GM18505 (cell line): ENCODE results near the gene TBC1D23.
"Not testable (repeated sequence)": the region's sequence is repeated elsewhere in the genome, so short reads cannot be mapped to it uniquely, and the experiment has no call there.

Experiments used
- ATAC-seq: cut with Tn5 transposase; IDR thresholded peaks from one replicate; pipeline ENCODE4 v1.9.1; 2021; ENCODE audit not compliant: unreplicated experiment
- POLR2A ChIP-seq: IDR thresholded peaks from 4 replicates; pipeline ENCODE4 v1.6.1; 2011; ENCODE audit warnings: borderline replicate concordance; ENCODE audit not compliant: insufficient read depth, insufficient read length; ENCODE audit errors: extremely low read depth

The TBC1D23 gene

DNA sequence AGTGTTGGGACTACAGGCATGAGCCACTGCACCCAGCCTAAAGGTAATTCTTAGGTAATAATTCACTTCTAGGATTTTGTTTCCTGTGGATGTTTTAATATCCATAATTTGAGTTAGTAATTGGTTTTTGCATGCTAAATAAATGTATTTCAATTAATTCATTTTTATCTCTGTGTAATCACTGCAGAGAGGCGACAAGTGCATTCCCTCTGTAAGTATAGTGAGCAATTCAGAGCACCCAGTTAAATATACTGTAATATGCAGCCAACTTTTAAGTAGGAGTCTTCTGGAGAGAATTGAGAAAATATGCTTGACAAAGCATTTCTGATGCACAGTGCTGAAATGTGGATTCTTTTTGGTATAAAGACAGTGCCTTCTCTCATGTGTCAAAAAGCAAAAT is 5.7 kb downstream of the TBC1D23 start:
- no peak for TF ChIP-seq POLR2A
- no peak for ATAC-seq

DNA sequence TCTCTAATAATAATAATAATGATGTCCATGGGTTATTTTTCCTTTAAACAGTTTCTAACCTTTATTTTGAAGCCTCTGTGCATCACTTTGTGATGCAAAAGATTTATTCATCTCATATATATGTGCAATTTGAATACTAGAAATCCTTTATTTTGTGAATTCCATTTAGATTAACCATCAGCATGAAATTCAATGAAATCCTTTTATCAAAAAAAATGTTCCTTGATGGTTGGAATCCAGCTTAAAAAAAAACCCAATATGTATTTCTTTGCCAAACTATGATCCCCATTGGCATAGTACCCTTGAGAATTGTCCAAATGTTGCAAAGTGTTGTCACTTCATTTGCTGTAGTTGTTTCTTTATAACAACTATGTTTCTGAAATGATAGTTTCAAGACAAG is 7.4 kb downstream of the TBC1D23 start:
- no peak for TF ChIP-seq POLR2A
- ATAC-seq, result no peak

DNA sequence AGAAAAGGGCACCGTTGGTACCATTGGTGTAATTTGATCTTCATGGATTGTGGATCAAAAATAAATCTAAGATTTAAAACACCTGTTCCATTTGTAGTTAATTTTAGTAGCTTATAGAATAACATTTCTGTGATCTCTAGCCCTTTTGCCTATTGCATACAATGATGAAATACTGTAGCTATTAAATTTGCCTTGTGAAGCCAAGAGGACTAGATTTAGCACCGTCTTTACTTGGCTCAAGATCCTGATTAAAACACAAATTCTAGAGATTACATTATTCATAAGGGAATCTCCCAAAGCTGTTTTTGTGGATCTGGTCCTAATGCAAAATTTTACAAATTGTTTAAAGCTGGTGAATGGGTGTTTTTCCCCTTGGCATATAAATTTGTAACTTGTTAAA is 8.2 kb downstream of the TBC1D23 start:
- TF ChIP-seq POLR2A, result no peak

DNA sequence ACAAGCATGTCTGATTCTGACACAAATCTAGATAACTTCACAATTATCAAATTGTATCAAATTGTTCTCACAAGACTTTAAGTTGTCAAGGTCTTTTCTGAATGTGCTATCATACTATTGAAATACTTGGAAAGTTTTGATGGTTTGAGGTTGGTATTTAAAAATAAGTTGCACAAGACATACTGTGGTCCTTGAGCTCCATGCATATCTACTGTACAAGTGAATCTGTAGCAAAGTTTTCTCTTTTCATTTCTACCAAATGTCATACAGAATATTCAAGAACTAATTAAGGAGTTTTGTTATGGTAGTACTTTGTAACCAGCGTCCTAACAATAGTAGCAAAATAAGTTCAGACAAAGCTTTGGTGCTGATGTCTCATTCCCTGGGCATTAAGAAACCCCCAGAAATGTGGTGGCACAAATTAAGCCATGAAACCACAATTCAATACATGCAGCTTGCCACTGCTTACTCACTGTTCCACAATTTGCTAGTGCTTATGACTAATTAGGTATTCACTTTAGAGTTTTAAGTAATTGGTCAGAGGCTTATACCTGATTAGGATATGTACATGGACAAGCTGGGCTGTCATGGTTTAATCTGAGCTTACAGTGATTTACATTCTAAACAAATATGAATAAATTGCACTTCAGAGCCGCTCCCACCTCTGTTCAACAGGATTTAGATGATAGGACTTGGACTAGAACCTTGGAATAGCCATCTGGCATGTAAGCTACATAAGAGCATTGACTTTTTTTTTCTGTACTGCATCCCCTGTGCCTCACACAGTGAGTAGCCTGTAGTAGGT is 8.8 kb downstream of the TBC1D23 start:
- no peak for TF ChIP-seq POLR2A
- ATAC-seq, result no peak

More for the DNA sequence above, 8.2 kb downstream of the TBC1D23 start:
- no peak for ATAC-seq

DNA sequence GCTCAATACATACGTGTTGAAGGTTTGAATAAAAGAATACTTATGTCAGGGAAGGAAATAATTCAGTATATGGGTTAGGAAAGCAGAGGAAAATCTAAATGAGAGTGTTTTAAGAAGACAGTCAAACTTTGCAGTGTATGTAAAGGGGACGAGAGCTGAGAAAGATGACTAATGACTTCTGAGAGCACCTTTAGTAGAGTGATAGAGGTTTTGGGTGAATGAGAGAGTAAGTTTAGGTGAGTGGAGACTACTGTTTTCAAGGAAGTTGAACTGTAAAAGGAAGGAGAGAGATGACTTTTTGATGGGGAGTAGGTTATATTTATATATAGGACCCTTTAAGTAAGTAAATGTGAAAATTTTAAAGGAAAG is 9.4 kb downstream of the TBC1D23 start:
- no peak for TF ChIP-seq POLR2A
- no peak for ATAC-seq

DNA sequence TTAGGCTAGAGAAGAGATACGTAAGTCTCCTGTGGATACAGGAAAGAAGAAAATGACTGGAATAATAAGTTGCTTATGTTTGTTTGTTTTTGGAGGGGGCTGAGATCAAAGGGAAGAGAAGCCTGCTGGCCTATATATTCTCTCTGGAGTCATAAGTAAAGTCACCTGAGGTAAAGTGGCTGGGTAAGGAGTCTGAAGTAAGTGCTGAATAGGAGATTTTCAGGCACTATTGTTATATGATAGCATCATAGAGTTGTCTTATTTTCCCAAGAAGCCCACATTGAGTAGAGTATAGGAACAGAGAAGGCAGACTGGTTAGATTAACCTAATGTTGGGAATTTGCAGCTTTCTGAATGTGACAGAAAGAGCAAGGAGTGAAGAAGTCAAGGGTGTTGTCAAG is 10.7 kb downstream of the TBC1D23 start:
- ATAC-seq, result no peak
- no peak for TF ChIP-seq POLR2A

DNA sequence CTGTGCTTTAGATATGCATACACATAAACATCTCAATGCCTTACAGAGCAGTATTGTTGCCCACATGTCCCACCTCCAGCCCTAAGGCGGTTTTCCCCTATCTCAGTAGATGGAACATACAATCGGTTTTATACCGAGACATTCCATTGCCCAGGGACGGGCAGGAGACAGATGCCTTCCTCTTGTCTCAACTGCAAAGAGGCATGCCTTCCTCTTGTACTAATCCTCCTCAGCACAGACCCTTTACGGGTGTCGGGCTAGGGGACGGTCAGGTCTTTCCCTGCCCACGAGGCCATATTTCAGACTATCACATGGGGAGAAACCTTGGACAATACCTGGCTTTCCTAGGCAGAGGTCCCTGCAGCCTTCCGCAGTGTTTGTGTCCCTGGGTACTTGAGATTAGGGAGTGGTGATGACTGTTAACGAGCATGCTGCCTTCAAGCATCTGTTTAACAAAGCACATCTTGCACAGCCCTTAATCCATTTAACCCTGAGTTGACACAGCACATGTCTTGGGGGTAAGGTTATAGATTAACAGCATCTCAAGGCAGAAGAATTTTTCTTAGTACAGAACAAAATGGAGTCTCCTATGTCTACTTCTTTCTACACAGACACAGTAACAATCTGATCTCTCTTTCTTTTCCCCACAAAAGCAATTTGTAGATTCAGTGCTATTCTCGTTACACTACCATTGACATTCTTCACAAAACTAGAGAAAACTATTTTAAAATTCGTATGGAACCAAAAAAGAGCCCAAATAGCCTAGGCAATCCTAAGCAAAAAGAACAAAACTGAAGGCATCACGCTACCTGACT is 12.2 kb downstream of the TBC1D23 start:
- ATAC-seq, result not testable (repeated sequence)

DNA sequence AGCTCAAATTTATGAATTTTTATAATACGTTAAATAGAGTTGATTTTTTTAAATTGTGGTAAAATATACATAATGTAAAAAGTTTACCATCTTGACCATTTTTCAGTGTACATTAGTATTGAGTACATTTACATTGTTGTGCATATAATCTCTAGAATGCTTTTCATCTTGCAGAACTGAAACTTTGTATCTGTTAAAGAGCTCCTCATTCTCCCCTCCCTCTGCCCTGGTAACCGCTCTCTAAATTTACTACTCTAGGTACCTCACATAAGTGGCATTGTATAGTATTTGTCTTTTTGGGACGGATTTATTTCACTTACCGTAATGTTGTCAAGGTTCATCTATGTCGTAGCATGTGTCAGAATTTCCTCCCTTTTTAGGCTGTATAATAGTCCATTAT is 13.6 kb downstream of the TBC1D23 start:
- no peak for ATAC-seq
- no peak for TF ChIP-seq POLR2A

DNA sequence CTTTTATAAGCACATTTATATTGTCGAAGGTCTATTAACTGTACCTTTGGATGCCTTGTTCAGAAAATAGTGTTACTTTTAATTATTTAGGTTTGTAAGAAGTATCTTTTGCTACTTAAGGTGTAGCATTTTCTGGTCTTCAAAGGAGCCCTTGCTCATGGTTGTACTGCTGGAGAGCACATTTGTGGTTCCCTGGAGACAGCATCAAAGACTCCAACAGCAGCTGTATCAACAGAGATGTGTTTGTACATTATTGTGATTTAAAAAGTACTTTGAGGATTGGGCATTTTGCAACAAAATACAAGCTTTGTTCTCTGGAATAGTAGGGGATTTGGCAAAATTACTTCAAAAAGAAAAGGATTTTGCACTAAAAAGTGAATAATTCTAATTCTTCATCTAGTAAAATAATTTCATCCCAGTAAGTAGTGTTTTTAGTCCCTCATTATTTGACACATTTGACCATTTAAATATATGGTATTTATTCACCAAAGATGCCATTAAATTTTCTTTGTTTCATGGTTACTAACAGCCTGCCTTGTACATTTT is 16.5 kb downstream of the TBC1D23 start:
- ATAC-seq, result no peak
- no peak for TF ChIP-seq POLR2A

DNA sequence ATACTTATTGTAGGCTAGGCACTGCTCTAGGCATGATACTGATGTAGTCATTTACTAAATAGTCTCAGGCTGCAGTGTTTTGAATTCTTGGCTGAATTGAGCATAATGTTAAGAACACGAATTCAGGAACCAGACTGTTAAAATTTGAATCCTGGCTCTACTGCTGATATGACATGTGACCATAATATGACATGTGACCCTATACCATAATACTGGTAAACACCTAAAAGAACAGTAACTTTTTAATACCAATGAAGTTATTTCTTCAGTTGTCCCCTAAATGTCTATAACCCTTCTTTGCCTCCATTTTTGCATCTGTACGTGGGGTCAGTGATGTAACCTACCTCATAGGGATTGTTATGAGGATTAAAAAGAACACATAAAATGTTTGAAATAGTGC is 18.1 kb downstream of the TBC1D23 start:
- ATAC-seq, result no peak
- no peak for TF ChIP-seq POLR2A

DNA sequence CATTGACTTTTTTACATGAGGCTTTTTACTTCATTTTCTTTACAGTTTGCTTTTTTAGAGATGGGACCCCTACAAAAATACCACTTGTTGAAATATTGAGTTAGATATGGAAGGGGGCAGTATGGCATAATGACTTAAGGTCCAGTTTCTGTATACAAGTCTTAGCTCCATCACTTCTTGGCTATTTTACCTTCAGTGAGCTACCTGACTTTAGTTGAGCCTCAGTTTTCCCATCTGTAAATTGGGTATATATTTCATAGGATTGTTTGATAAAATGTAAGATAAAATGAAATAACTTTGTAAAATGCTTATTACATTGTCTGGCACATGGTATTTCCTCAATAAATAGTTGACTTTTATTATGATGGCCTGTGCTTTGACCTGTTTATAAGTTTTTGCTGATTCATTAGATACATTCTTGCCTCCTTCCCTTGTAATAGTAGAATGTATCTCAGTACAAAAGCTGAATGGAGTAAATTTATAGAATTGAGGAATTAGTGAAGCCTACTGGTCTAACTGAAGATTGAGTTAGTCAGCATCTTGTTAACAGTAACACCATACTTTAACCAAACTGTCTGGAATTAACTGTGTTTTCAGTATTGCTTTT is 27.6 kb downstream of the TBC1D23 start:
- ATAC-seq, result no peak
- no peak for TF ChIP-seq POLR2A

DNA sequence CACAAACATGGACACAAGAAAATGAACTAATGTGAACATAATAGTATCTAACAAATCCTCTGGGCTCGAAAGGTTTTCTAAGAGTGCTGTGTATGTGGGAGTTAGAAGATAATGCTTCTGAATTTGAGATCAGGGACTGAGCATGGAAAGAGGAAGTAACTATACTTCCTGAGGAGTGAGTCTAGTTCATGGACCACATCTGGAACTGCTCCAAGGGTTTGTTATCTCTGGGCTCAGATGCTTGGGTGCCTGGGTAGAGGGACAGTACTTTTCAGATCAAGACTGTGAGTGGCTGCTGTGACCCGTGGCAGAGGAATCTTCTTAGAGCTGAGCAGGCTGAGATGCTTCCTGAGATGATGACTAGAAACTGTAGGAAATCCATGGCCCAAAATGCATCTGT is 28.5 kb downstream of the TBC1D23 start:
- ATAC-seq, result no peak

DNA sequence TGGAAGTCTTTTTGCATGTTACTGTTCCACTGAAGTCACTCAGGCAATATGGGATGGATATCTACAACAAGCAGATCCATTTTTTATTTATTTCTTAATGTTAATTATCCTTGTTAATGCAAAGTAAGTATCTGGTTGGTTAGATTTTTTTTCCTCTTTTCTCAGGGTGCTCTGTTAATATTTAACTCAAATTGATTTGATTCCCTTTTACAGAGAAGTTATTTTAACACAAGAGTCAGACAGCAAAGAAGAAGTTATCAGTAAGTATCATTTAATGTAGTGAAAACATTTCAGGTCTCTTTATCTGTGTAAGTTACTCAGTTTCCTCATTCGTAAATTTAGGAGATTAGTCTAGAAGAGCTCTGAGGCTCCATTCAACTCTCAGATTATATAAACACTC is 34.3 kb downstream of the TBC1D23 start:
- TF ChIP-seq POLR2A, result no peak
- no peak for ATAC-seq

More for the DNA sequence above, 28.5 kb downstream of the TBC1D23 start:
- no peak for TF ChIP-seq POLR2A
